WI38 (cell line): ENCODE data around the gene SOST.

ENCODE experiments used
- H3K4me3 ChIP-seq: 2 replicates; pipeline ENCODE4 v1.5.1; 2011; ENCODE audit warnings: low read depth, mild to moderate bottlenecking, control low read depth, low read length
- TF ChIP-seq, protein P1 (sequence below): IDR thresholded peaks from 2 replicates; pipeline ENCODE4 v1.5.1; 2012; ENCODE audit warnings: low read depth, mild to moderate bottlenecking, control low read depth, low read length

Gene SOST

DNA sequence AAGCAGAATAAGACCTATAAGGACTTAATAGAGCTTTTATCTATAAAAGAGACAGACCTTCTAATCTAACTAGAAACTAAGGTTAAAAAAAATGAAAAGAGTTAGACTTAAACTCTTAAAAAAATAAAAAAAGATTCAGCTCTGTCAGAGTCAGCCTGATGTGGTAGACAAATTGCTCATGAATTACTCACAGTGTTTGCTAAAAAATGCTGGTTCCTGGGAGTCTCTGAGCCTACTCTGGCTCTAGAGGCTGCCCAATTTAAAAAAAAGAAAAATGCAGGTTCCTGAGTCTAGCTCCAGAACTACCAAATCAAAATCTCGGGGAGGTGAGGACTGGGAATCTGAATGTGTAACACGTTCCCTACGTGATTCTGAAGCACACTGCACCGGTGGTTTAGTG, 18.1 kb downstream of the SOST start:
- H3K4me3 ChIP-seq: no peak overlapping the region
- TF ChIP-seq, protein P1, sequence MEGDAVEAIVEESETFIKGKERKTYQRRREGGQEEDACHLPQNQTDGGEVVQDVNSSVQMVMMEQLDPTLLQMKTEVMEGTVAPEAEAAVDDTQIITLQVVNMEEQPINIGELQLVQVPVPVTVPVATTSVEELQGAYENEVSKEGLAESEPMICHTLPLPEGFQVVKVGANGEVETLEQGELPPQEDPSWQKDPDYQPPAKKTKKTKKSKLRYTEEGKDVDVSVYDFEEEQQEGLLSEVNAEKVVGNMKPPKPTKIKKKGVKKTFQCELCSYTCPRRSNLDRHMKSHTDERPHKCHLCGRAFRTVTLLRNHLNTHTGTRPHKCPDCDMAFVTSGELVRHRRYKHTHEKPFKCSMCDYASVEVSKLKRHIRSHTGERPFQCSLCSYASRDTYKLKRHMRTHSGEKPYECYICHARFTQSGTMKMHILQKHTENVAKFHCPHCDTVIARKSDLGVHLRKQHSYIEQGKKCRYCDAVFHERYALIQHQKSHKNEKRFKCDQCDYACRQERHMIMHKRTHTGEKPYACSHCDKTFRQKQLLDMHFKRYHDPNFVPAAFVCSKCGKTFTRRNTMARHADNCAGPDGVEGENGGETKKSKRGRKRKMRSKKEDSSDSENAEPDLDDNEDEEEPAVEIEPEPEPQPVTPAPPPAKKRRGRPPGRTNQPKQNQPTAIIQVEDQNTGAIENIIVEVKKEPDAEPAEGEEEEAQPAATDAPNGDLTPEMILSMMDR: no peak

DNA sequence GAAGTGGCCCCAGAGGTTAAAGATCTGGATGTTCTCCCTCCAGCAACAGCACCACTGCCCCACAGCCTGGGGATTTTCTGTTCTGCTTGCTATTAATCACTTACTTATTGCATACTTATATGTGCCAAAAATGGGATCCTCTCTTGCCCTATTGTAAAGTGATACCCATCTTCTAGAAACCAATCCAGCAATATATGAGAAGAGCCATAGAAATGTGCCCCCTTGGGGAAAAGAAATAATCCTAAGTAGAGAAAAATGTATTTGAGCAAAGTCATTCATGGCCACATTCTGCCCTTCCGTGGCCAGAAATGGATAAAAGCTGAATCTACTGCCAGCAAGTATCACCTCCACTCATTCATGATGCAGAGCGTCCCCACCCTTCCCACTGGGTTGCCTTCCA, 20.9 kb downstream of the SOST start:
- TF ChIP-seq, protein P1: no peak
- H3K4me3 ChIP-seq: no peak overlapping the region

DNA sequence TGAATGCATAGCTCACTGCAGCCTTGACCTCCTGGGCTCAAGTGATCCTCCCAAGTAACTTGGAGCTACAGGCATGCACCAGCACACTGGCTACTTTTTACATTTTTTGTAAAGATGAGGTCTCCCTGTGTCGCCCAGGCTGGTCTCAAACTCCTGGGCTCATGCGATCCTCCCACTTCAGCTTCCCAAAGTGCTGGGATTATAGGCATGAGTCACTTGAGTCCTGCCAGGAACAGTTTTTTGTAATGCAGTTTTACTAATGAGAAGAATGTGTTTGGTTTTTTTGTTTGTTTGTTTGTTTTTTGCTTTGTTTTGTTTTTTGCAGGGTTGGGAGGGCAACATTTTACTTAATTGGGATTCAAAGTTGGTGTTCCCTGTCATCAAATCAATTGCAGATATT, 22.2 kb downstream of the SOST start:
- no peak overlapping the region for H3K4me3 ChIP-seq
- TF ChIP-seq, protein P1: no peak

DNA sequence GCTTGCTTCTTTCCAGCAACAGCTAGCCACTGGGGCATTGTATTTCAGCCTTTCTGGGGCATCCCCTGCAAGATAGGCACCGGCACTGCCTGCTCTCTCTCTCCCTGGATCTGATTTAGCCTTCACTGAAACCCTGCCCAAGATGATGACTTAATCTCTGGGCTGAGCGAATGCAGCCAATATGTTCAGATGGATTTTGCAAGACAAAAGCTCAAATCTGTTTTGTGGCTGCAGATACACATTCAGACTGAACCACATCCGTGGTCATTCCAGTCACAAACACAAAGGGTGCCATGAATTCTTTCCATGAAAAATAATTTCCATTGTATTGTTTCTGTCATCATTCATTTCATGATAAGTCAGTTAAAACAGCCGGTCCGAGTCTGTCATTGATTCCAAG, 24.2 kb downstream of the SOST start:
- TF ChIP-seq, protein P1: no peak
- H3K4me3 ChIP-seq: no peak overlapping the region

DNA sequence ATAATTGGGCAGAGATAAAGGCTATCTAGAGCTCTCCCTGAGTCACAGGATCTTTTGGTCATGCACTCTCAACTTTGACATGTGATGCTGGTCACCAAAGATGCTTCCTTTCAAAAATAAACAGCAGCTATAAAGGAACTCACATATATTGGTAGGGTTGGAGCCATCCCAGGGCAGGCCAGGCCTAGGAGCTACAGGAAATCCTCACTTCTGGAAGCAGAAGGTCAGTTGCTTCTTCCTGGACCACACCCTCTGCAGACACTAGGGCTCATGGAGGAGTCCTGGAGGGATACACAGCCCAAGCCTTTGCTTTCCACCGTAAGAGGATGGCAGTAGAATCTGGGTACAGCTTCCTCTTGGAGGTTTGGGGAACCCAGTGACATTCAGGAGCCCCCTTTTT, 24.6 kb downstream of the SOST start:
- TF ChIP-seq, protein P1: no peak
- H3K4me3 ChIP-seq: no peak overlapping the region

DNA sequence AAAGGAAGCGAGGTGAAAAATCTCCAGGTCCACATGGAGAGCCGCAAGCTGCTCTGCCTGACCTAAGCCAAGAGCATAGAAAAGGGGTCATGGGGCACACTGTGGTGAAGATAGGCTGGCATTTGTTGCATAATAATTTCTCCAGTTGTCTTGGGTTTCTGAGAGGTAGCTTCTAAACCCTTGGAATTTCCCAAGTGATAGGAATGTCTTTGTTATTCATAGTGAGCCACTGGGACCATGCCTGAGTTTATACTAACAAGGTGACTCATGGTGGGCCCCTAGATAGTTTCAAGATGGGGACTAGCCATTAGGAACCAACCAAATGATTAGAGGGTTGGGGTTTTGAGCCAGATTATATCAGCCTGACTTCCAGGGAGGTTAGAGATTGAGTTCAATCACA, 25.6 kb downstream of the SOST start:
- TF ChIP-seq, protein P1: no peak
- no peak overlapping the region for H3K4me3 ChIP-seq

DNA sequence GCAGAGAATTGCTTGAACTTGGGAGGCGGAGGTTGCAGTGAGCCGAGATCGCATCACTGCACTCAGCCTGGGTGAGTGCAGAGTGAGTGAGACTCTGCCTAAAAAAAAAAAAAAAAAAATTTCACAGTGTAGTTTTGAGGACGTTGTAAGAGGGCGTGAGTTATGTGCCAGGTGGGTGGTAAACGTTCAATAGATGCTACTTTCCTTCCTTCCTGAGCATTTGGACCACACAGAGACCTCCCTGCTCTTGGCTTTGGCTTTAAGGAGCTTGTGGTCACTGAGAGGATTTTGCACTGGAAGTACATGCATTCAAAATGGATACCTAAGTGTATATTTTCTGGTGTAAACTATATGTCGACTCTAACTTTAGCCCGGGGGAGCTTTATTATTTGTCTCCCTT, 30.5 kb downstream of the SOST start:
- no peak overlapping the region for H3K4me3 ChIP-seq
- TF ChIP-seq, protein P1: no peak
